ENCODE results near the gene MTA1. TPM values are rescaled to one million over a fixed set of nuclear protein-coding genes. Genes with fewer than 3 reads are reported as not detected.

Gene MTA1
- total RNA-seq, 2 experiments from 2014 or later = 109 to 127 TPM

DNA sequence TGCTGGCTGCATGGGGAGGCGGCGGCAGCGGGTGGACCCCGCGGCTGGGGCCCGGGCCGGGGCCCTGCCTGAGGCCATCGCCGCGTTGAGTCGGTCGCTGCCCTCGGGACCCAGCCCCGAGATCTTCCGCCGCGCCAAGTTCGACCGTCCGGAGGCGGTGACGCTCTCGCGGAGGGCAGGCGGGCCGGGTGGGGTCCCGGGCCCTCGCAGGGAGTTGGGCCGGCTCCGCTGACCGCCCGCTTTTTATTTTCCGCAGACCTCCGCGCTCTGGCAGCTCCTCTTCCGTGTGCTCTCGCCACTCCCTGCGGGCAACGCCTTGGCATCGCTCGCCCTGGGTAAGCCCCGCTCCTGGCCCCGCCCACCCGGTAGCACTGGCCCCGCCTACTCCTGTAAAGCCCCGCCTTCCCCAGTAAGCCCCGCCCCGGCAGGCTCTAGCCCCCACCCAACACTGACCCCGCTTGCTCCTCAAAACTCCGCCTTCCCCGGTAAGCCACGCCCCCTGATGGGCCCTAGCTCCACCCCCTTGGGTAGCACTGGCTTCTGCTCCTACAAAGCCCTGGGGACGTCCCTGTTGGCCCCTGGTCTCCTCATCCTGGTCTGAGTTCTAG is 71.8 kb downstream of the MTA1 start:
- Mint-ChIP-seq H3K27me3 (ENCODE audit: low read depth) (no peaks in the 10 kb centered on the region), H3K9me3 (ENCODE audit: insufficient read depth) (no peaks in the 10 kb centered on the region), H3K4me3 (peak overlapping the region; percentile 82), H3K27ac (peak overlapping the region; percentile 93), H3K36me3 (ENCODE audit: low read depth) (peaks cover 17% of the 10 kb centered on the region), H3K4me1 (ENCODE audit: low read depth) (peaks cover 21% of the 10 kb centered on the region)
- ChIA-PET POLR2A (interaction anchor here (0.6 to 3.1 kb wide), 9 partner anchors 8 to 177 kb away, joined by 3 to 53 read pairs (median 3); partner anchors contain the start of genes PACS2 and TEX22), CTCF (interaction anchor here (0.7 to 5.4 kb wide), 4 partner anchors 10 to 119 kb away, joined by 3 to 157 read pairs (median 72); no protein-coding TSS in a partner anchor)
- DNase-seq (peak; percentile 92), ATAC-seq (peak; percentile 16)

DNA sequence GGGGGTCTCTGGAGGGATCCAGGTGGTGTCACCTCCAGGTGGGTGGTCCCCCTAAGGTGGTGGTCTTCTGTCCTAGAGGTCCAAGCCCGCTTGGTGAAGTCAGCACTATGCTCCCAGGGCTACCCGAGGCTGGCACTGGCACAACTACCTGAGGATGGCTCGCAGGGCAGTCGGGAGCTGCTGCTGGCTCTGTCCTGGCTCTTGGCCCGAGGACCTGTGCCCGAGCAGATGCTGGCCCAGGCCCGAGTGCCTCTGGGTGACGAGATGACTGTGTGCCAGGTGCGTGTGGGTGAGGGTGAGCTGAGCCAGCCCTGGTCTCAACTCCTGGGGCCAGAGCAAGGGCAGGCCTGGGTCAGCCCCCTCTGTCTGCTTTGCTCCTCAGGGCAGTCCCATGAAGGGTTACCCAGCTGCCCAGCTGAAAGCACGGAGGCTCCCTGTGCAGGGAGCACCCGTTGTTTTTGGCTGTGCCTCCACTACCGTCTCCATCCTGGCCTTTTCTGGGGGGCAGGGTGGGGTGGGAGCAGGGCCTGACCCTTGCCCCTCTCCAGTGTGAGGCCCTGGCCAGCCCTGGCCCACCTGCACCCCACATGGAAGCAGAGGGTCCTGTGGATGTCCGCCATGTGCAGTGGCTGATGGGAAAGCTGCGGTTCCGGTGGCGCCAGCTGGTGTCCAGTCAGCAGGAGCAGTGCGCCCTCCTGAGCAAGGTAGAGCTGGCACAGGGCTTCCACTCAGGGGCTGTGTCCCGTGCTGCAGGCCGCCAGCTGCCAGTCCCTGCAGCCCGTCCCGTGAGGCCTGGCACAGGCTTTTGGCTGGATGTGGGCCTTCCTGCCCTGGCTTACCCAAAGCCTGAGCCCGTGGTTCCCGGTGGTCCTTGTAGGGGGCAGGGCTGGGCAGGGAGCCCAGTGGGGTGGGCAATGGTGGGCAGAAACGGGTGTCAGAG is 72.7 kb downstream of the MTA1 start:
- ATAC-seq (no peak), DNase-seq (no peak)
- CTCF ChIA-PET = interaction anchor here (0.7 to 5.4 kb wide), 4 partner anchors 11 to 120 kb away, joined by 3 to 157 read pairs (median 72); no protein-coding TSS in a partner anchor
- POLR2A ChIA-PET = interaction anchor here (0.6 to 3.1 kb wide), 10 partner anchors 7 to 185 kb away, joined by 3 to 53 read pairs (median 4); partner anchors contain the start of gene PACS2
- Mint-ChIP-seq H3K27ac (peak overlapping the region; percentile 93), H3K4me3 (peak overlapping the region; percentile 82), H3K4me1 (ENCODE audit: low read depth) (peaks cover 18% of the 10 kb centered on the region), H3K36me3 (ENCODE audit: low read depth) (peaks cover 17% of the 10 kb centered on the region), H3K9me3 (ENCODE audit: insufficient read depth) (no peaks in the 10 kb centered on the region), H3K27me3 (ENCODE audit: low read depth) (no peaks in the 10 kb centered on the region)

DNA sequence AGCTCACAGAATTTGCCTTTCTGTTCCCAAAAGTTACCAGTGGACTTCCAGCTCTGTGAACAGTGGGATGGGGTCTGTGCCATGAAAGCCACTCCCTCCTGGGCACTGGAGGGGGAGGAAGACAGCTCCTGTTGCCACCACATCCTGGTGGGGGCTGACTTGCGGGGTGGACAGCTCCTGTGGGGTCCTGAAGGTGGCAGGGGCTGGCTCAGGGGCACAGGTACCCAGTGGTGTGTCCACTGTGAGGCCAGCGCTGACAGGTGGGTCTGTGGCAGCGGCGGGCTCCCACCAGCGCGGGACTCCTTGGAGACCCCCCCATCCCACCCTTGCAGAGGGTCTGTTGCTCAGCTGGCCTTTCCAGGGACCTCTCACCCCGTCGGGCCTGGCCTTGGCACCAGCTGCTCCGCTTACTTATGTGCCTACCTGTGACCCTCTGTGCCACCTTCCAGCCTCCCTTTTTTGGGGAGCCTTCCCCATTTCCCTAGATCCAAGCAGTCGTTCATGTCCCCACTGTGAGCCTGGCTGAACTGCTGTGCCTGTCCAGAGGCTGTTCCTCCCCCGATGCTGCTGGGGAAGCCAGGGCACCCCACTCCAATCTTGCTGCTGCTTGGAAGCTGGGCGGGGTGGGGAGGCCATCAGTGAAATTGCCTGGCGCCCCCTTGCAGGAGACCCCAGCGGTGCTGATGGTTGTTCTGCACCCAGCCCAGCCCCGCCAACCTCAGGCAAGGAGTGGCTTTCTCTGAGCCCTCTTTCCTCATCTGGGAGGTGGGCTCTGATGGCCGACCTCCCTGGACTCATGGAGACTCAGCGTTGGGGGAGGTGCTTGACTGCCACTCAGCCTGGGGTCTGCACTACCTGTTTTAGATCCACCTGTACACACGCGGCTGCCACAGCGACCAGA is 73.6 kb downstream of the MTA1 start:
- POLR2A ChIA-PET = interaction anchor here (0.6 to 1.6 kb wide), 3 partner anchors 10 to 186 kb away, joined by 3 to 5 read pairs (median 4); no protein-coding TSS in a partner anchor
- no peaks in the 10 kb centered on the region for H3K27me3 Mint-ChIP-seq (ENCODE audit: low read depth)
- no peaks in the 10 kb centered on the region for H3K9me3 Mint-ChIP-seq (ENCODE audit: insufficient read depth)
- peaks cover 13% of the 10 kb centered on the region for H3K36me3 Mint-ChIP-seq (ENCODE audit: low read depth)
- H3K4me3 Mint-ChIP-seq = peak overlapping the region; percentile 23
- DNase-seq (no peak), ATAC-seq (no peak)
- H3K4me1 Mint-ChIP-seq (ENCODE audit: low read depth) = peaks cover 18% of the 10 kb centered on the region
- no peak overlapping the region for H3K27ac Mint-ChIP-seq
- CTCF ChIA-PET = interaction anchor here (2.5 to 5.4 kb wide), 3 partner anchors 12 to 121 kb away, joined by 11 to 157 read pairs (median 132); no protein-coding TSS in a partner anchor

DNA sequence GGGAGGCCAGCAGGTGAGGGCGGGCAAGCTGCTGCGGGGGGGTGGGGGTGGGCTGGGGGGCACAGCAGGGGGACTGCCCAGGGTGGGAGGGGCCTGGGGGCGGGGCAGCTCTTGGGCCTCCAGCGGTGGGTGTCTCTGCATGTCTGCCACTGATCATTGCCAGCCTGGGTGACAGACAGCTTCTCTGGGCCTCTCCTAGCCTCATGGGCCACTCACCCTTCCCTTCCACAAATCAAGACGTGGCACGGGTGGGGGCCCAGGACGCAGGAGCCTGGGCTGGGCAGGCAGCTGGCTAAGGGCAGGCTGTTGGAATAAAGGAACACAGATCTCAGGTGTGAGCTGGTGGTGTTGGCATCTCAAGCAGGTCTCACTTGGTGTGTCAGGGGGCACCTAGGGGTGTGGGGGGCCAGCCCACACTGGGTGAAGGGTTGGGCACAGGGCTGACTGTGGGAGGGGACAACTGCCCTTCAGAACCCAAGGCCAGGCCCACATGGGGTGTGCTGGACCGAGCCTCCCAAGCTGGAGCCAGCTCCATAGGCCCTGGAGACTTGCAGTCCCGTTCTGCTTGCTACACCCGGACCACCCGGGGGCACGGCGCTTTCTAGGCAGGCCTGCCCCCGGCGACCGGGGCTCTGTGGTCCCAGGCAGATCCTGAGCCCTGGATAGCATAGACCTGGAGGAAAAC is 74.4 kb downstream of the MTA1 start:
- ATAC-seq = no peak
- CTCF ChIA-PET = no interaction called here
- no peaks in the 10 kb centered on the region for H3K9me3 Mint-ChIP-seq (ENCODE audit: insufficient read depth)
- no peak overlapping the region for H3K4me3 Mint-ChIP-seq
- H3K4me1 Mint-ChIP-seq (ENCODE audit: low read depth) = peaks cover 13% of the 10 kb centered on the region
- H3K27ac Mint-ChIP-seq = no peak overlapping the region
- no peak for DNase-seq
- no peaks in the 10 kb centered on the region for H3K27me3 Mint-ChIP-seq (ENCODE audit: low read depth)
- peaks cover 11% of the 10 kb centered on the region for H3K36me3 Mint-ChIP-seq (ENCODE audit: low read depth)
- POLR2A ChIA-PET = interaction anchor here (1.6 kb wide), 1 partner anchor 13 kb away, joined by 4 read pairs; no protein-coding TSS in a partner anchor

DNA sequence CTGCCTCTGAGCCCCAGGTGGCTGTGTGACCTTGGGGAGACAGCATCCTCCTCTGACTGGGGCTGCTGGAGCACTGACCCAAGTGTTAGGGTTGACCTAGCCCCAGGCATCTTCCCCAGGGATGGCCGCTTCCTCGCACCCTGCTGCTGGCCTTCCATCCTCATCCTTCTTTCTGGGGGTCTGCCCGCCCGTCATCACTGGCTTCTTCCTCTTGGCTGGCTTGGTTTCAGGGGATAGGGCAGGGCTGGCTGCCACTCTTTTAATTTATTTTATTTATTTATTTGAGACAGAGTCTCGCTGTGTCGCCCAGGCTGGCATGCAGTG is 74.9 kb downstream of the MTA1 start:
- POLR2A ChIA-PET = no interaction called here
- H3K4me3 Mint-ChIP-seq = no peak overlapping the region
- no peak for ATAC-seq
- peaks cover 8% of the 10 kb centered on the region for H3K4me1 Mint-ChIP-seq (ENCODE audit: low read depth)
- no peak for DNase-seq
- H3K27me3 Mint-ChIP-seq (ENCODE audit: low read depth) = no peaks in the 10 kb centered on the region
- H3K36me3 Mint-ChIP-seq (ENCODE audit: low read depth) = peaks cover 6% of the 10 kb centered on the region
- no peaks in the 10 kb centered on the region for H3K9me3 Mint-ChIP-seq (ENCODE audit: insufficient read depth)
- CTCF ChIA-PET = no interaction called here
- no peak overlapping the region for H3K27ac Mint-ChIP-seq

DNA sequence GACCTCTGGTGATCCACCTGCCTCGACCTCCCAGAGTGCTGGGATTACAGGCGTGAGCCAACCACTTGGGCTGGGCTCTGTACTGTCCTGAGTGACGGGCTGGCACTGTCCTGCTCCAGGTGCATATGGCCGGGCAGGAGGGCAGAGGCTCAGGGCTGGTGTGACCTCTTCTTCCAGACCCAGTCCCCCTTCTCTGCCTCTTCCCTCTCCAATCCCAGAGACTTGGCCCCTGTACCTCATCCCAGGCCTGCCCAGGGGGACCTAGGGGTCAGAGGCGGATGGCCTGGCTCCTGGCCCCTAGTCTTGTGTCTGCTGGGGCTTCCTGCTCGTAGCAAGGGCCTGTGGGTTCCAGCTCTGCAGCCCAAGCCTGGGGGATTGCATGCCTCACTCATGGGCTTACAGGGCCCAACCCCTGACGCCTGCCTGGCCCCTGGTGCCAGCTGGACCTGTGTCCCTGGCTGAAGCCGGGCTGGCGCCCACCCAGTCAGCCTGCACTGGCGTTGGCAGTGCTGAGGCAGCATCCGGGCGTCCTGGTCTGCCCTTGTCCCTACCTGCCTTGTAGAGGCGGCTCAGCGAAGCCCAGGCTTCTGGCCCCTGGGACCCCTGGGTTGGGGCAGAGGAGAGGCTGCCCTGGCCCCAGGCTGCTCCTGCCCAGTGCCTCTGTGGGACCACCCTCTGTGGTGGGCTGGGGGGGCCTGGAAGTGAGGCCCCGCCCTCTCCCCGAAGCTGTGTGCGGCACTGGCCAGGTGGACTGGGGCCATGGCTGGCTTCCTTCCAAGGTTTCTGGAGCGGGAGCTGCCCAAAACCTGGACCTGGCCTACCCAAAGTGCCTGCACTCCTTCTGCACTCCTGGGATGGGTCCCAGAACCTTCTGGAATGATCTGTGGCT is 75.7 kb downstream of the MTA1 start:
- ChIA-PET CTCF (no interaction called here), POLR2A (no interaction called here)
- no peaks in the 10 kb centered on the region for H3K27me3 Mint-ChIP-seq (ENCODE audit: low read depth)
- DNase-seq (no peak), ATAC-seq (no peak)
- H3K9me3 Mint-ChIP-seq (ENCODE audit: insufficient read depth) = no peaks in the 10 kb centered on the region
- H3K27ac Mint-ChIP-seq = no peak overlapping the region
- peaks cover 5% of the 10 kb centered on the region for H3K36me3 Mint-ChIP-seq (ENCODE audit: low read depth)
- no peak overlapping the region for H3K4me3 Mint-ChIP-seq
- peaks cover 6% of the 10 kb centered on the region for H3K4me1 Mint-ChIP-seq (ENCODE audit: low read depth)

DNA sequence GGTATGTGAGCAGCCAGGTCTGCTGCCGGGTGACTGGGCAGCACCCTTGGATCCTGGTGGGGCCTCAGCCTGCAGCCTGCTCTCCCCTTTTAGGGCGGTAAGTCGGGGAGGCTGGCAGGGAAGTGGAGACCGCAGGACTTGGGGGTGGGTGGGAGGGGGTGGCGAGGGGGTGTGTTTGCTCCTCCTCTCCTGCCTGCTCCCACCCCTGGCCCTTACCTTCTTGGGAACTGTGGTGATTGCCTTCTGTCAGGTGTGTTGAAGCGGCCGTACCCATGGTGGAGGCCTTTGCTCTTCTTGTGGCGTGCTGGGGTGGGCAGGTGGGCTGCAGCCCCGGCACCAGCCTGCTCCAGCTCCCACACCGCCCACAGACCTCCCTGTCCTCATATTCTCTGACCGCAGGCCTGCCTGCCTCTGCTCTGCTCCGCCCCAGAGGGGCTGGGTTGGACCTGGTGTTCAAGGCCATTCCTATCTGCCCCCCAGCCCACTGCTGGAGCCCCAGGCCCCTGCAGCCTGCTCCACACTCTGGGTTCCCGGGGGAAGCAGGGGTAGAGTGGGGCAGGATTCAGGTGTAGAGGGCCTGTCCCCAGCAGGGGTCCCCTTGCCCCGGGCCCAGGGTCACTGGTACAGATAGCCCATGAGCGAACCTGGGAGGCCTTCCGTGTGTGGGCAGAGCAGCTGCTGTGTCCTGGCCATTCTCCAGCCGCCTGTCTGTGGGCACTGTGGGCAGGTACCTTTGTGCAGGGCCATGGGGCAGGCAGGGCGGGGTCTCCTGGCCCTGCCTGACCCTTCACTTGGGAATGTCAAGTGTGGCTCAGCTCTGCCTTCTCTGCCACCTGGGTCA is 76.6 kb downstream of the MTA1 start:
- ATAC-seq = no peak
- POLR2A ChIA-PET = no interaction called here

DNA sequence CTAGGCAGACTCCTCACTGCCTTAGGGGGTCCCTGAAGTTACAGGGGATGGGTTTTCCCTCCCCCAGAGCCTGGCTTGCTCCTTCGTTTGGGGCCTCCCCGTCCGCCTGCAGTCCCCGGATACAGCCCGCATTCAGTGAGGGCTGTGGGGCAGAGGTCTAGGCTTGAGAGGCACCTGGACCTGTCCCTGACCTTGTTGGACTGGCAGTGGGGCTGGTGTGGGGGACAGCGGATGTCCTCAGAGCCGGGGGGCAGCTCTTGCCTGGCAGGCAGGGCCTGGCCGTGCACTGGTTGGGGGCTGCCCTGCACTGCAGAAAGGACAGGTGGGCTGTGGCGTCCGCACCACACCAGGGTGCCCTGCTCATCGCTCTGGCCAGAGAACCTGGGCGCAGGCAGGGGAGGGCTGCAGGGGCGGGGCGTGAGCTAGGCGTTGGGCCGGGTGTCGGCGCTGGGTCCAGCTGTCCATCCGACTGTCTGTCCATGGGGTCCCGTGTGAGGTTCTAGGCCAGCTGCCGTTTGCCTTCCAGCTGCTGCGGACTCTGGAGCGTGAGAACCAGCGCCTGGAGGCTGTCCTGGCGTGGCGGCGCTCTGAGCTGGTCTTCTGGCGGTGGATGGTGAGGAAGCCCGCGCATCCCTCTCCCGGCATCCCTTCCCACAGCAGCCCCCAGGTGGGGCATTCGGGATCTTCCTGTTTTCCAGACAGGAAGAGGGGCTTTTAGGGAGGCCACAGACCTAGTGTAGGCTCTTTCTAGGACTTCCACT is 77.4 kb downstream of the MTA1 start:
- POLR2A ChIA-PET = no interaction called here
- CTCF ChIA-PET = no interaction called here

More for the DNA sequence above, 76.6 kb downstream of the MTA1 start:
- H3K9me3 Mint-ChIP-seq (ENCODE audit: insufficient read depth) = no peaks in the 10 kb centered on the region
- H3K27me3 Mint-ChIP-seq (ENCODE audit: low read depth) = no peaks in the 10 kb centered on the region
- H3K4me1 Mint-ChIP-seq (ENCODE audit: low read depth) = peaks cover 6% of the 10 kb centered on the region
- no peak overlapping the region for H3K27ac Mint-ChIP-seq
- H3K4me3 Mint-ChIP-seq = no peak overlapping the region
- CTCF ChIA-PET = no interaction called here
- no peak for DNase-seq
- H3K36me3 Mint-ChIP-seq (ENCODE audit: low read depth) = peaks cover 5% of the 10 kb centered on the region

DNA sequence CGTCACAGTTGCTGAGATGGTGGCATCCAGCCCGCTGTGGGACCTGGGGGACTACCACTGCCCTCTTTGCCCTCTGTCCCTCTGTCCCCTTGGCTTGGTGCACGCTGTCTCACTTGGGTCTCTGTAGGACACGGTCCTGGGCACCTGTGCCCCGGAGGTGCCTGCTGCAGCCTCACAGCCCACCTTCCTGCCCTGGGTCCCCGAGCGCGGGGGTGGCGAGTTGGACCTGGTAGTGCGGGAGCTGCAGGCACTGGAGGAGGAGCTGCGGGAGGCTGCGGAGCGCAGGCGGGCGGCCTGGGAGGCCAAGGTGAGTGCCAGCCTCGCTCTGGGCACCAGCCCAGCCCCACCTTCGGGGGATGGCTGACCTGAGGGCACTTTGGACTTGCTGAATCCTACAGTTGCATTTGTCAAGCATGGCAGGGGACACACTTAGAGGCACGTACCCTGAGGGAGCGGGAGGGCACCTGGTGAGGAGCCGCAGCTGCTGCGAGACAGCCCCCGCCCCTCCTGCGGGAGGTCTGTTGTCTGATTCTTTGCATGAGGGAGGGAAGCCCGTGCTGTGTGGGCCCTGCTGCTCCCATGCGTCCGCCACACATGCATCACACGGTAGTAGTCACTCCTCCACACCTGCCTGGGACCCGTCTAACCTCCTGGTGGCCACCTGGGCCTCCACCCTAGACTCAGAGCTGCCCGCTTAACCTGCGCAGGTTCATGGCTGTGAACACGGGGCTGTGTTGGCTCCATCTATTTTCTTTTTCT is 78.2 kb downstream of the MTA1 start:
- ChIA-PET POLR2A (no interaction called here), CTCF (no interaction called here)
- ATAC-seq (no peak), DNase-seq (no peak)
- Mint-ChIP-seq H3K27ac (no peak overlapping the region), H3K9me3 (ENCODE audit: insufficient read depth) (no peaks in the 10 kb centered on the region), H3K4me1 (ENCODE audit: low read depth) (no peaks in the 10 kb centered on the region), H3K4me3 (no peak overlapping the region), H3K27me3 (ENCODE audit: low read depth) (no peaks in the 10 kb centered on the region), H3K36me3 (ENCODE audit: low read depth) (peaks cover 5% of the 10 kb centered on the region)

More for the DNA sequence above, 77.4 kb downstream of the MTA1 start:
- H3K36me3 Mint-ChIP-seq (ENCODE audit: low read depth) = peaks cover 5% of the 10 kb centered on the region
- H3K4me1 Mint-ChIP-seq (ENCODE audit: low read depth) = peaks cover 2% of the 10 kb centered on the region
- no peak overlapping the region for H3K4me3 Mint-ChIP-seq
- no peak overlapping the region for H3K27ac Mint-ChIP-seq
- DNase-seq = no peak
- ATAC-seq = no peak
- no peaks in the 10 kb centered on the region for H3K9me3 Mint-ChIP-seq (ENCODE audit: insufficient read depth)
- H3K27me3 Mint-ChIP-seq (ENCODE audit: low read depth) = no peaks in the 10 kb centered on the region
